Upper lobe of left lung (tissue), 6 donors: ENCODE results near the gene OIT3. TPM values are rescaled to one million over a fixed set of nuclear protein-coding genes. Genes with fewer than 3 reads are reported as not detected.

Experiments
- ATAC-seq, 2 donors: fragments of 200-7000 bp; cut with Tn5 transposase; one replicate each; pipeline ENCODE4 v1.9.1; 2022; ENCODE audit warnings: mild to moderate bottlenecking in 2 of 2, moderate library complexity in 2 of 2; ENCODE audit not compliant: low FRiP score in 2 of 2
- DNase-seq, 2 donors: peaks; one replicate each; pipeline ENCODE4 v3.0.0-alpha.2; 2019 to 2020
- H3K27ac ChIP-seq, 4 donors: fragments of 200-600 bp; sonication (generic); one replicate each; pipeline ENCODE4 v1.5.1; 2016 to 2019
- H3K27me3 ChIP-seq, 4 donors: fragments of 200-600 bp; sonication (generic); one replicate each; pipeline ENCODE4 v1.5.1; 2017 to 2019
- H3K36me3 ChIP-seq, 4 donors: fragments of 200-600 bp; sonication (generic); one replicate each; pipeline ENCODE4 v1.5.1; 2016 to 2019
- H3K4me1 ChIP-seq, 4 donors: fragments of 200-600 bp; sonication (generic); one replicate each; pipeline ENCODE4 v1.5.1; 2018 to 2019
- H3K4me3 ChIP-seq, 4 donors: fragments of 200-600 bp; sonication (generic); one replicate each; pipeline ENCODE4 v1.5.1; 2017 to 2019; ENCODE audit warnings: mild to moderate bottlenecking in 2 of 4, moderate library complexity in 1 of 4
- H3K9me3 ChIP-seq, 4 donors: fragments of 200-600 bp; sonication (generic); one replicate each; pipeline ENCODE4 v1.5.1; 2018 to 2019
- EP300 ChIP-seq, 4 donors: sonication (generic); formaldehyde crosslinking; IDR thresholded peaks; one replicate each; pipeline ENCODE4 v1.5.1; 2017; ENCODE audit warnings: antibody characterized with exemption in 4 of 4, control low read depth in 2 of 4
- POLR2A ChIP-seq, 4 donors: fragments of 450-650 bp; IDR thresholded peaks; one replicate each; pipeline ENCODE4 v1.5.1; 2016 to 2017; ENCODE audit warnings: antibody characterized with exemption in 4 of 4, mild to moderate bottlenecking in 2 of 4
- POLR2AphosphoS5 ChIP-seq, 2 donors: sonication (generic); formaldehyde crosslinking; IDR thresholded peaks; one replicate each; pipeline ENCODE4 v1.5.1; 2017; ENCODE audit warnings: antibody characterized with exemption in 2 of 2
- WGBS, 2 donors: methylation state at CpG; one replicate each; pipeline ENCODE4 v1.1.5; 2017 to 2018; 5-methylcytosine and 5-hydroxymethylcytosine counted together
- total RNA-seq, 6 donors: library from RNA; depleted of rRNA in 4 of 6; stranded (reverse); fragments of >200 nt in 4 of 6; gene quantifications; one replicate each; pipeline versions ENCODE4 v1.1.0 to v1.2.1, GENCODE V29; 2016 to 2021
- TF ChIP-seq, protein P1 (sequence below), 6 experiments: fragments of 450-650 bp in 4 of 6; fragments of 200-600 bp in 2 of 6; sonication (generic) in 2 of 6; IDR thresholded peaks; one replicate each; pipeline ENCODE4 v1.5.1; 2016 to 2019; ENCODE audit warnings: antibody characterized with exemption in 6 of 6
- donor health status: DM: no; HTN: no; CAD: no; lungs with moderate emphysema.
- donor health status: DM: no; HTN: yes; CAD: no; lungs with severe emphysema.

Gene OIT3
- under 1 TPM in 2 of 6 donors, not detected in 4; 0.15 to 0.20 TPM for total RNA-seq

DNA sequence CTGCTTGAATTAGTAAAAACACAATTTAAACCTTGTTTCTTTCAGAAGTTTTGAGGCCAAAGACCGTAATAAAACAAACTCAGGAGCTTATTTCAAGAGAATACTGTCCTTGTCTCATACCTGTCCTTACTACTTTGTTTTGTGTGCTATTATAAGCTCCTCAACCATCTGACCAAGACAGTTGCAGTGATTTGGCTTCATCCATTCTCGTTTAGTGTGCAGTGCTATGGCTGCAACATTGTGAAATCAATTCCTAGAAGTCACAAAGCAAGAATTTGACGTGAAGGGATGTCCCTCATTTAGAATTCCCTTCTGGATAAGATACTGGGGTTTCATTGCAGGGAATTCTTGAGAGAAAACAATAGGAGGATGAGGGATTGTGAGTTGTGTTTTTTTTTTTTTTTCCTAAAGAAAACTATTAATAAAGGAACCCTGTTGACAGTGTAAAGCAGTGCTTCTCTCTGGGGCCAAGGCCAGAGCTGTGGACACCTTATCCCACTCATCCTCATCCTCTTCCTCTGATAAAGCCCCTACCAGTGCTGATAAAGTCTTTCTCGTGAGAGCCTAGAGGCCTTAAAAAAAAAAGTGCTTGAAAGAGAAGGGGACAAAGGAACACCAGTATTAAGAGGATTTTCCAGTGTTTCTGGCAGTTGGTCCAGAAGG lies at the start of gene OIT3:
TSS of gene OIT3 (plus strand) at position 604 of the 663 bp plus-strand sequence. CDS start 60 bp downstream, outside the sequence.
- peaks cover 0 to 2% (median under 1%) of the 10 kb centered on the region in 4 donors for H3K36me3 ChIP-seq
- no peak for DNase-seq
- 50 to 63% methylated on average over 4 of the region's 4 CpGs for WGBS, 2 donors
- ATAC-seq = no peak
- no peak within 1 kb of the TSS for H3K4me3 ChIP-seq
- H3K27ac ChIP-seq = no peak within 1 kb of the TSS
- H3K27me3 ChIP-seq = no peaks in the 10 kb centered on the region
- no peaks in the 10 kb centered on the region for H3K4me1 ChIP-seq
- H3K9me3 ChIP-seq = no peaks in the 10 kb centered on the region
- TF ChIP-seq, protein P1, sequence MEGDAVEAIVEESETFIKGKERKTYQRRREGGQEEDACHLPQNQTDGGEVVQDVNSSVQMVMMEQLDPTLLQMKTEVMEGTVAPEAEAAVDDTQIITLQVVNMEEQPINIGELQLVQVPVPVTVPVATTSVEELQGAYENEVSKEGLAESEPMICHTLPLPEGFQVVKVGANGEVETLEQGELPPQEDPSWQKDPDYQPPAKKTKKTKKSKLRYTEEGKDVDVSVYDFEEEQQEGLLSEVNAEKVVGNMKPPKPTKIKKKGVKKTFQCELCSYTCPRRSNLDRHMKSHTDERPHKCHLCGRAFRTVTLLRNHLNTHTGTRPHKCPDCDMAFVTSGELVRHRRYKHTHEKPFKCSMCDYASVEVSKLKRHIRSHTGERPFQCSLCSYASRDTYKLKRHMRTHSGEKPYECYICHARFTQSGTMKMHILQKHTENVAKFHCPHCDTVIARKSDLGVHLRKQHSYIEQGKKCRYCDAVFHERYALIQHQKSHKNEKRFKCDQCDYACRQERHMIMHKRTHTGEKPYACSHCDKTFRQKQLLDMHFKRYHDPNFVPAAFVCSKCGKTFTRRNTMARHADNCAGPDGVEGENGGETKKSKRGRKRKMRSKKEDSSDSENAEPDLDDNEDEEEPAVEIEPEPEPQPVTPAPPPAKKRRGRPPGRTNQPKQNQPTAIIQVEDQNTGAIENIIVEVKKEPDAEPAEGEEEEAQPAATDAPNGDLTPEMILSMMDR (IDR thresholded peaks at IDR 0.05) = no peak
- TF ChIP-seq POLR2A (IDR thresholded peaks at IDR 0.05) = no peak
- TF ChIP-seq POLR2AphosphoS5 (IDR thresholded peaks at IDR 0.05) = no peak

DNA sequence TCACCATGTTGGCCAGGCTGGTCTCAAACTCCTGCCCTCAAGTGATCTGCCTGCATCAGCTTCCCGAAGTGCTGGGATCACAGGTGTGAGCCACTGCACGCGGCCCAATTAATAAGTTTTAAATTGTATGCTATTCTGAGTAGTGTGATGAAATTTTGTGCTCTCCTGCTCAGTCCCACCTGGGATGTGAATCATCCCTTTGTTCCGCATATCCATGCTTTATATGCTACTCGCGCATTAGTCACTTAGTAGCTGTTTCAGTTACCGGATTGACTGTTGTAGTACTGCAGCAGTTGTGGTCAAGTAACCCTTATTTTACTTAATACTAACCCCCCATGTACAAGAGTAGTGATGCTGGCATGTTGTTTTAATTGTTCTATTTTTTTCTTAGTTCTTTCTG lies 47.3 kb upstream of the OIT3 start:
- TF ChIP-seq POLR2AphosphoS5 (IDR thresholded peaks at IDR 0.05) (no peak), POLR2A (IDR thresholded peaks at IDR 0.05) (no peak), EP300 (IDR thresholded peaks at IDR 0.05) (no peak)
- TF ChIP-seq, protein P1 (IDR thresholded peaks at IDR 0.05) = no peak
- no peak overlapping the region for H3K27ac ChIP-seq
- H3K36me3 ChIP-seq = no peaks in the 10 kb centered on the region
- H3K27me3 ChIP-seq = no peaks in the 10 kb centered on the region
- H3K4me3 ChIP-seq = no peak overlapping the region
- DNase-seq = no peak
- 89 to 91% methylated on average over 7 of the region's 7 CpGs for WGBS, 2 donors
- ATAC-seq = no peak
- peaks cover 0 to 2% (median 0%) of the 10 kb centered on the region in 4 donors for H3K9me3 ChIP-seq
- no peaks in the 10 kb centered on the region for H3K4me1 ChIP-seq

- WGBS, 2 donors = 81 to 100% methylated on average over 1 to 2 of the region's 2 CpGs
- no peaks in the 10 kb centered on the region for H3K36me3 ChIP-seq
- H3K9me3 ChIP-seq = peaks cover 0 to 3% (median 0%) of the 10 kb centered on the region in 4 donors
- H3K27me3 ChIP-seq = no peaks in the 10 kb centered on the region
- no peak for DNase-seq
- H3K4me1 ChIP-seq = no peaks in the 10 kb centered on the region
- H3K27ac ChIP-seq = no peak overlapping the region
- no peak overlapping the region for H3K4me3 ChIP-seq
- no peak for TF ChIP-seq POLR2AphosphoS5 (IDR thresholded peaks at IDR 0.05)
- TF ChIP-seq, protein P1 (IDR thresholded peaks at IDR 0.05) = no peak
- no peak for TF ChIP-seq POLR2A (IDR thresholded peaks at IDR 0.05)
- peak; percentile 54 to 55 for ATAC-seq
These were observed 45.9 kb upstream of the OIT3 start for GRCh38 chr10:72847681-72848080.

DNA sequence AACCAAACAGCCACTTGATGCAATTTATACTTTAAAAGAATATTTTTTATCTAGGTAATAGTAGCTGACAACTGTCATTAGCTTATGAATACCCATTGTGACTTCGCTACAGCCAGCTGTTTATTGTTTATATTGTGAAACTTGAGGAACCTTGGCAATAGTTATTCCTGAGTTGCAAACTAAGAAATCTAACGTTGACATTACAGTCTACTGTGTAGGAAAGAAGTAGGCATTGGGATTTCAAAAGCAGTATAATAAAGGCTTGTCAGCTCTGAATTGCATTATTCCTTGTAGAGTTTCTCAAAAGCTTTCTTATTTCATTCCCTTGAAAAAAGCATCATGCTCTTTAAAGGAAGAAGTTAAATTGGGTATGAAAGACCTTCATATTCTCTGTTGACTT lies 42.7 kb upstream of the OIT3 start:
- no peak for DNase-seq
- TF ChIP-seq, protein P1 (IDR thresholded peaks at IDR 0.05) = no peak
- TF ChIP-seq POLR2A (IDR thresholded peaks at IDR 0.05) = no peak
- TF ChIP-seq POLR2AphosphoS5 (IDR thresholded peaks at IDR 0.05) = no peak
- no peak for TF ChIP-seq EP300 (IDR thresholded peaks at IDR 0.05)
- Histone ChIP-seq H3K4me3 (no peak overlapping the region), H3K36me3 (no peaks in the 10 kb centered on the region), H3K27me3 (no peaks in the 10 kb centered on the region), H3K4me1 (no peaks in the 10 kb centered on the region), H3K9me3 (peaks cover 0 to 3% (median 0%) of the 10 kb centered on the region in 4 donors), H3K27ac (no peak overlapping the region)
- WGBS, 2 donors = 60 to 62% methylated on average over 2 of the region's 2 CpGs
- ATAC-seq = no peak

DNA sequence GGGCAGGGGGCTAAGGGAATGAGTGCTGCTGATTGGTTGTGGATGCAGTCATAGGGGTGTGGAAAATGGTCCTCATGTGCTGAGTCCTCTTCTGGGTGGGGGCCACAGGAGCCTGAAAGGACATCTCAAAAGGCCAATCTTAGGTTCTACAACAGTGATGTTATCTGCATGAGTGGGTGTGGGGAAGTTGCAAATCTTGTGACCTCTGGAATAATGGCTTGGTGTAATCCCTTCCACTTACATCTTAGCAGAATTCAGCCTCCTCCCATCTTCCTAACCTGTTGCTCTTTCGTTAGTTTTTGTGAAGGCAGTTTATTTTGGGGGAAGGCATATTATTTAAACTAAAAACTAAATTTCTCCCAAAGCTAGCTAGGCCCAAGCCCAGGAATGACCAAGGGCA lies 42.0 kb upstream of the OIT3 start:
- no peak for DNase-seq
- Histone ChIP-seq H3K4me1 (no peaks in the 10 kb centered on the region), H3K9me3 (peaks cover 0 to 3% (median 0%) of the 10 kb centered on the region in 4 donors), H3K4me3 (no peak overlapping the region), H3K27ac (no peak overlapping the region), H3K27me3 (no peaks in the 10 kb centered on the region), H3K36me3 (no peaks in the 10 kb centered on the region)
- ATAC-seq = no peak
- 93 to 100% methylated on average over 1 of the region's 1 CpG for WGBS, 2 donors
- TF ChIP-seq EP300 (IDR thresholded peaks at IDR 0.05) = no peak
- TF ChIP-seq POLR2A (IDR thresholded peaks at IDR 0.05) = no peak
- TF ChIP-seq POLR2AphosphoS5 (IDR thresholded peaks at IDR 0.05) = no peak
- TF ChIP-seq, protein P1 (IDR thresholded peaks at IDR 0.05) = no peak
